Gastrocnemius medialis (tissue), 4 donors: Measurements from ENCODE around the gene SWAP70.

Experiments used
- POLR2A ChIP-seq, 2 donors: fragments of 450-650 bp; IDR thresholded peaks; one replicate each; pipeline ENCODE4 v1.6.1; 2017; ENCODE audit warnings: antibody characterized with exemption in 2 of 2, mild to moderate bottlenecking in 2 of 2, moderate library complexity in 2 of 2
- TF ChIP-seq, protein P1 (sequence below), 5 experiments: fragments of 450-650 bp in 3 of 5; fragments of 200-600 bp in 2 of 5; sonication (generic) in 2 of 5; IDR thresholded peaks in 4 of 5; conservative IDR thresholded peaks in 1 of 5; 1 replicate in 4 of 5; 2 replicates in 1 of 5; pipeline ENCODE4 v1.5.1; 2016 to 2019; ENCODE audit warnings: antibody characterized with exemption in 5 of 5, mild to moderate bottlenecking in 3 of 5, moderate library complexity in 3 of 5

DNA sequence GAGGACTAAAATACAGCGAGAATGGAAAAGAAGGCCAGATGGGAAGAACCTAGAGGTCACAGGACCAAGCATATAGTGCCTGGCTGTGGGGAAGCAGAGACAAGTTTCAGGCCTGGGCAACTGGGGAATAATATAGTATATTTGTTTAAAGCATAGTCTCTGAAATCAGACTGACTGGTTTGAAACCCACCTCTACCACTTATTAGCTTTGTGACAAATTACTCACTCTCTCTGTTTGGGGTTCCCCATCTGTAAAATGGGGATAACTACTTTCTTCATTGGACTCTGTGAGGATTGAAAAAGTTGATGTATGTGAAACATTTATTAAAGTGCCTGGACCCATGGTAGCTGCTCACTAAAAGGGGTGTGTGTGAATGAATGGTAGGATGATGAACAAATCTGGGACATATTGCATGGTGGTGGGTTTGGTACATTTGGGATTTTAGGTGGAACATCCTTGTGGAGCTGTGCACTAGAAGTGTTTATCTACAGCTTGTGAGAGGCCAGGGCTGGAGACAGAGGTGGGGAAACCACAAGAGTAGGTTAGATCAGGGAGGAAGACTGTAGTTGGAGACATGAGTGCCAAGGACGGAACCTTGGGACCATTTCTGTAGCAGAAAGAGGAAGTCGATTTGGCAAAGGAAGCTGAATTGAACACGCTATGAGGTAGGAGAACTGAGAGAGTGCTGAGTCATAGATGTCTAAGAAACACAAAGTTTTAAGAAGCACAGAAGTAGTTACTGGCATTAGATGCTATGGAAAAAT lies 52.6 kb downstream of the SWAP70 start:
- TF ChIP-seq, protein P1, sequence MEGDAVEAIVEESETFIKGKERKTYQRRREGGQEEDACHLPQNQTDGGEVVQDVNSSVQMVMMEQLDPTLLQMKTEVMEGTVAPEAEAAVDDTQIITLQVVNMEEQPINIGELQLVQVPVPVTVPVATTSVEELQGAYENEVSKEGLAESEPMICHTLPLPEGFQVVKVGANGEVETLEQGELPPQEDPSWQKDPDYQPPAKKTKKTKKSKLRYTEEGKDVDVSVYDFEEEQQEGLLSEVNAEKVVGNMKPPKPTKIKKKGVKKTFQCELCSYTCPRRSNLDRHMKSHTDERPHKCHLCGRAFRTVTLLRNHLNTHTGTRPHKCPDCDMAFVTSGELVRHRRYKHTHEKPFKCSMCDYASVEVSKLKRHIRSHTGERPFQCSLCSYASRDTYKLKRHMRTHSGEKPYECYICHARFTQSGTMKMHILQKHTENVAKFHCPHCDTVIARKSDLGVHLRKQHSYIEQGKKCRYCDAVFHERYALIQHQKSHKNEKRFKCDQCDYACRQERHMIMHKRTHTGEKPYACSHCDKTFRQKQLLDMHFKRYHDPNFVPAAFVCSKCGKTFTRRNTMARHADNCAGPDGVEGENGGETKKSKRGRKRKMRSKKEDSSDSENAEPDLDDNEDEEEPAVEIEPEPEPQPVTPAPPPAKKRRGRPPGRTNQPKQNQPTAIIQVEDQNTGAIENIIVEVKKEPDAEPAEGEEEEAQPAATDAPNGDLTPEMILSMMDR (IDR thresholded peaks at IDR 0.05 in 4 of 5, conservative IDR thresholded peaks at IDR 0.05 in 1 of 5): no peak
- no peak for TF ChIP-seq POLR2A (IDR thresholded peaks at IDR 0.05)
